HAP-1 (cell line): ENCODE data around the gene MYO16.
"Not testable (repeated sequence)": the region's sequence is repeated elsewhere in the genome, so short reads cannot be mapped to it uniquely, and the experiment has no call there.

Experiments used
- DNase-seq, 2 experiments: peaks; one replicate each; pipeline ENCODE4 v3.0.0-alpha.2; 2016 to 2020; ENCODE audit warnings: low spot score in 2 of 2
- H3K27me3 ChIP-seq: fragments of 250-450 bp; sonication (Bioruptor Pico); 2 replicates; pipeline ENCODE4 v1.5.1; 2020; ENCODE audit warnings: low read depth, mild to moderate bottlenecking, moderate library complexity
- H3K36me3 ChIP-seq: fragments of 250-450 bp; sonication (Bioruptor Pico); replicated peaks from 2 replicates; pipeline ENCODE4 v1.5.1; 2020; ENCODE audit warnings: mild to moderate bottlenecking
- H3K4me1 ChIP-seq: fragments of 250-450 bp; sonication (Bioruptor Pico); 2 replicates; pipeline ENCODE4 v1.5.1; 2020; ENCODE audit warnings: mild to moderate bottlenecking
- H3K4me3 ChIP-seq: fragments of 250-450 bp; sonication (Bioruptor Pico); 2 replicates; pipeline ENCODE4 v1.5.1; 2020; ENCODE audit warnings: mild to moderate bottlenecking, moderate library complexity
- H3K9me3 ChIP-seq: fragments of 250-450 bp; sonication (Bioruptor Pico); 2 replicates; pipeline ENCODE4 v1.5.1; 2020; ENCODE audit warnings: mild to moderate bottlenecking, moderate library complexity
- in situ Hi-C: fragments of 300-500 bp; cut with MboI; formaldehyde crosslinking; loops from 3 replicates; pipeline ENCODE4 v1.14.3; 2020; ENCODE audit warnings: low sequenced_read_pairs, inconsistent platforms, mixed read lengths

MYO16 gene

GRCh38 chr13:108987517-108987916 is 358.1 kb downstream of the MYO16 start:
- no peak overlapping the region for H3K4me3 ChIP-seq
- no peaks in the 10 kb centered on the region for H3K36me3 ChIP-seq
- DNase-seq = no peak
- in situ Hi-C loops = no loop called here
- H3K27me3 ChIP-seq = no peaks in the 10 kb centered on the region
- H3K4me1 ChIP-seq = no peaks in the 10 kb centered on the region
- H3K9me3 ChIP-seq = no peaks in the 10 kb centered on the region

- Histone ChIP-seq H3K4me3 (no peak overlapping the region), H3K36me3 (no peaks in the 10 kb centered on the region), H3K4me1 (no peaks in the 10 kb centered on the region), H3K27me3 (no peaks in the 10 kb centered on the region), H3K9me3 (no peaks in the 10 kb centered on the region)
- DNase-seq = no peak
- in situ Hi-C loops = no loop called here
Measured at GRCh38 chr13:108987944-108988343, 358.5 kb downstream of the MYO16 start.

- H3K9me3 ChIP-seq, H3K4me3 ChIP-seq, H3K27me3 ChIP-seq, DNase-seq, H3K4me1 ChIP-seq, H3K36me3 ChIP-seq, in situ Hi-C loops: not testable (repeated sequence)
Measured at GRCh38 chr13:108991416-108991815, 362.0 kb downstream of the MYO16 start.

GRCh38 chr13:108993346-108993745 is 363.9 kb downstream of the MYO16 start:
- no peaks in the 10 kb centered on the region for H3K27me3 ChIP-seq
- H3K9me3 ChIP-seq = no peaks in the 10 kb centered on the region
- in situ Hi-C loops = no loop called here
- H3K4me3 ChIP-seq = no peak overlapping the region
- no peak for DNase-seq
- no peaks in the 10 kb centered on the region for H3K4me1 ChIP-seq
- H3K36me3 ChIP-seq = no peaks in the 10 kb centered on the region

GRCh38 chr13:108996430-108996829 is 367.0 kb downstream of the MYO16 start:
- no peaks in the 10 kb centered on the region for H3K36me3 ChIP-seq
- in situ Hi-C loops = no loop called here
- no peaks in the 10 kb centered on the region for H3K27me3 ChIP-seq
- no peaks in the 10 kb centered on the region for H3K9me3 ChIP-seq
- H3K4me1 ChIP-seq = no peaks in the 10 kb centered on the region
- no peak for DNase-seq
- no peak overlapping the region for H3K4me3 ChIP-seq

GRCh38 chr13:109000207-109000606 is 370.8 kb downstream of the MYO16 start:
- Histone ChIP-seq H3K4me1 (no peaks in the 10 kb centered on the region), H3K9me3 (no peaks in the 10 kb centered on the region), H3K4me3 (no peak overlapping the region), H3K27me3 (no peaks in the 10 kb centered on the region), H3K36me3 (no peaks in the 10 kb centered on the region)
- in situ Hi-C loops = no loop called here
- DNase-seq = no peak

- Histone ChIP-seq H3K36me3 (no peaks in the 10 kb centered on the region), H3K9me3 (no peaks in the 10 kb centered on the region), H3K4me3 (no peak overlapping the region), H3K27me3 (no peaks in the 10 kb centered on the region), H3K4me1 (no peaks in the 10 kb centered on the region)
- in situ Hi-C loops = no loop called here
- DNase-seq = no peak
Measured at GRCh38 chr13:109002934-109003333, 373.5 kb downstream of the MYO16 start.

GRCh38 chr13:109007946-109008345 is 378.5 kb downstream of the MYO16 start:
- Histone ChIP-seq H3K4me3 (no peak overlapping the region), H3K36me3 (no peaks in the 10 kb centered on the region), H3K4me1 (no peaks in the 10 kb centered on the region), H3K9me3 (no peaks in the 10 kb centered on the region), H3K27me3 (no peaks in the 10 kb centered on the region)
- in situ Hi-C loops = no loop called here
- no peak for DNase-seq

GRCh38 chr13:109009756-109010155 is 380.3 kb downstream of the MYO16 start:
- Histone ChIP-seq H3K9me3 (no peaks in the 10 kb centered on the region), H3K27me3 (no peaks in the 10 kb centered on the region), H3K4me1 (no peaks in the 10 kb centered on the region), H3K36me3 (no peaks in the 10 kb centered on the region), H3K4me3 (no peak overlapping the region)
- DNase-seq = no peak
- in situ Hi-C loops = no loop called here

GRCh38 chr13:109010912-109011311 is 381.5 kb downstream of the MYO16 start:
- Histone ChIP-seq H3K4me1 (no peaks in the 10 kb centered on the region), H3K27me3 (no peaks in the 10 kb centered on the region), H3K36me3 (no peaks in the 10 kb centered on the region), H3K9me3 (no peaks in the 10 kb centered on the region), H3K4me3 (no peak overlapping the region)
- no peak for DNase-seq
- in situ Hi-C loops = no loop called here

- in situ Hi-C loops = no loop called here
- no peaks in the 10 kb centered on the region; the same call in 1 of the 2 replicates for H3K9me3 ChIP-seq
- H3K27me3 ChIP-seq = no peaks in the 10 kb centered on the region
- H3K36me3 ChIP-seq = no peaks in the 10 kb centered on the region
- H3K4me1 ChIP-seq = no peaks in the 10 kb centered on the region
- DNase-seq = no peak
- H3K4me3 ChIP-seq = no peak overlapping the region
Measured at GRCh38 chr13:109012115-109012514, 382.7 kb downstream of the MYO16 start.

- Histone ChIP-seq H3K27me3 (no peaks in the 10 kb centered on the region), H3K4me1 (no peaks in the 10 kb centered on the region), H3K9me3 (no peaks in the 10 kb centered on the region; the same call in 1 of the 2 replicates), H3K4me3 (no peak overlapping the region), H3K36me3 (no peaks in the 10 kb centered on the region)
- no peak for DNase-seq
- in situ Hi-C loops = no loop called here
Measured at GRCh38 chr13:109021558-109021957, 392.1 kb downstream of the MYO16 start.

GRCh38 chr13:109024611-109025010 is 395.2 kb downstream of the MYO16 start:
- Histone ChIP-seq H3K4me1 (no peaks in the 10 kb centered on the region), H3K9me3 (no peaks in the 10 kb centered on the region), H3K36me3 (no peaks in the 10 kb centered on the region), H3K27me3 (no peaks in the 10 kb centered on the region), H3K4me3 (no peak overlapping the region)
- DNase-seq = no peak
- in situ Hi-C loops = no loop called here

GRCh38 chr13:109026266-109026665 is 396.9 kb downstream of the MYO16 start:
- H3K27me3 ChIP-seq = no peaks in the 10 kb centered on the region
- H3K4me1 ChIP-seq = no peaks in the 10 kb centered on the region
- DNase-seq = no peak
- H3K9me3 ChIP-seq = no peaks in the 10 kb centered on the region
- no peak overlapping the region for H3K4me3 ChIP-seq
- in situ Hi-C loops = no loop called here
- no peaks in the 10 kb centered on the region for H3K36me3 ChIP-seq

- no peak for DNase-seq
- in situ Hi-C loops = no loop called here
Measured at GRCh38 chr13:109028624-109029023, 399.2 kb downstream of the MYO16 start.

More at GRCh38 chr13:109028624-109029023, 399.2 kb downstream of the MYO16 start:
- Histone ChIP-seq H3K4me1 (no peaks in the 10 kb centered on the region), H3K36me3 (no peaks in the 10 kb centered on the region), H3K9me3 (no peaks in the 10 kb centered on the region), H3K4me3 (no peak overlapping the region), H3K27me3 (no peaks in the 10 kb centered on the region)
